Activated CD8-positive, alpha-beta memory T cell treated with anti-CD3 and anti-CD28 coated beads for 36 hours (primary cell): ENCODE results near the gene NEFH. TPM values are rescaled to one million over a fixed set of nuclear protein-coding genes. Genes with fewer than 3 reads are reported as not detected.
"Not testable (repeated sequence)": the region's sequence is repeated elsewhere in the genome, so short reads cannot be mapped to it uniquely, and the experiment has no call there.

ENCODE experiments used
- CTCF ChIA-PET: fragments of 350-600 bp; sonication (Branson Sonifier 250); formaldehyde crosslinking; loops from one replicate; lab custom pipeline; 2021; ENCODE audit warnings: antibody characterized with exemption; lab: Charles Lee
- POLR2A ChIA-PET: fragments of 350-600 bp; sonication (Branson Sonifier 250); formaldehyde crosslinking; loops from one replicate; lab custom pipeline; 2021; ENCODE audit warnings: antibody characterized with exemption; lab: Charles Lee
- total RNA-seq, 2 experiments: library from RNA; stranded (reverse); gene quantifications; one replicate each; pipeline ENCODE4 v1.2.3, GENCODE V29; 2021

The NEFH gene, protein sequence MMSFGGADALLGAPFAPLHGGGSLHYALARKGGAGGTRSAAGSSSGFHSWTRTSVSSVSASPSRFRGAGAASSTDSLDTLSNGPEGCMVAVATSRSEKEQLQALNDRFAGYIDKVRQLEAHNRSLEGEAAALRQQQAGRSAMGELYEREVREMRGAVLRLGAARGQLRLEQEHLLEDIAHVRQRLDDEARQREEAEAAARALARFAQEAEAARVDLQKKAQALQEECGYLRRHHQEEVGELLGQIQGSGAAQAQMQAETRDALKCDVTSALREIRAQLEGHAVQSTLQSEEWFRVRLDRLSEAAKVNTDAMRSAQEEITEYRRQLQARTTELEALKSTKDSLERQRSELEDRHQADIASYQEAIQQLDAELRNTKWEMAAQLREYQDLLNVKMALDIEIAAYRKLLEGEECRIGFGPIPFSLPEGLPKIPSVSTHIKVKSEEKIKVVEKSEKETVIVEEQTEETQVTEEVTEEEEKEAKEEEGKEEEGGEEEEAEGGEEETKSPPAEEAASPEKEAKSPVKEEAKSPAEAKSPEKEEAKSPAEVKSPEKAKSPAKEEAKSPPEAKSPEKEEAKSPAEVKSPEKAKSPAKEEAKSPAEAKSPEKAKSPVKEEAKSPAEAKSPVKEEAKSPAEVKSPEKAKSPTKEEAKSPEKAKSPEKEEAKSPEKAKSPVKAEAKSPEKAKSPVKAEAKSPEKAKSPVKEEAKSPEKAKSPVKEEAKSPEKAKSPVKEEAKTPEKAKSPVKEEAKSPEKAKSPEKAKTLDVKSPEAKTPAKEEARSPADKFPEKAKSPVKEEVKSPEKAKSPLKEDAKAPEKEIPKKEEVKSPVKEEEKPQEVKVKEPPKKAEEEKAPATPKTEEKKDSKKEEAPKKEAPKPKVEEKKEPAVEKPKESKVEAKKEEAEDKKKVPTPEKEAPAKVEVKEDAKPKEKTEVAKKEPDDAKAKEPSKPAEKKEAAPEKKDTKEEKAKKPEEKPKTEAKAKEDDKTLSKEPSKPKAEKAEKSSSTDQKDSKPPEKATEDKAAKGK
- total RNA-seq = 1 to 10 TPM; 9.4 to 9.9 TPM

DNA sequence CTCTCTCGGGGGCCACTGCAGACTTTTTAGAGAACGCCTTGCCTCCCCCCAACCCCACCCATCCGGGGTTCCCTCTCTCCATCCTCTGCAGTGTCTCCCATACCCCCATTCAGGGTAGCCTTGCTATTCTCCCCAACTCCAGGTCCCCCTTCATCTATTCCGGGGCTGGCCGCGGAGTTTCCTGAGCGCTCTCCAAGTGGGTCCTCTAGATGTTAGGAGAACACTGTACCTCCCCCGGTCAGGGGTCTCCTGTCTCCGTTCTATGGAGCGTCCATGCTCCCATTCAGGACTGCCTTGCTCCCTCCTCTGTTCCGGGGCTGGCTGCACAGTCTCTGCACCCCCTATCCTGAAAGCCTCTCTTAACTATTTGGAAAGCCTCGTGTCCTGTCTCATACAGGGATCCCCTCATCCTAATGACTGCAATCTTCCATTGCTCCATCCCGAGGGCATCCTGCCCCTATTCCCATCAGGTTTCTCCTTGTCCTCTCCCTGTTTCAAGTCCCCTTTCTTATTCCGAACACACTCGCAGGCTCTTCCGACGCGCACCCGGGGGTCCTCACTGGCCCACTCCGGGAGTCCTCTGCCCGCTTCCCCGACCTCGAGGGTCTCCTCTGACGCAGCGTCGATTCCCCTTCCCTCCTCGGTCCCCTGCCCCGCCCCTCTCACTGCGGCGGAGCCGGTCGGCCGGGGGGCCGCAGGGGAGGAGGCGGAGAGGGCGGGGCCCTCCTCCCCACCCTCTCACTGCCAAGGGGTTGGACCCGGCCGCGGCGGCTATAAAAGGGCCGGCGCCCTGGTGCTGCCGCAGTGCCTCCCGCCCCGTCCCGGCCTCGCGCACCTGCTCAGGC, at the start of gene NEFH:
NEFH (plus strand) TSS at position 802 of the 845 bp plus-strand sequence. CDS start 45 bp downstream, outside the sequence.
- CTCF ChIA-PET = no interaction called here

DNA sequence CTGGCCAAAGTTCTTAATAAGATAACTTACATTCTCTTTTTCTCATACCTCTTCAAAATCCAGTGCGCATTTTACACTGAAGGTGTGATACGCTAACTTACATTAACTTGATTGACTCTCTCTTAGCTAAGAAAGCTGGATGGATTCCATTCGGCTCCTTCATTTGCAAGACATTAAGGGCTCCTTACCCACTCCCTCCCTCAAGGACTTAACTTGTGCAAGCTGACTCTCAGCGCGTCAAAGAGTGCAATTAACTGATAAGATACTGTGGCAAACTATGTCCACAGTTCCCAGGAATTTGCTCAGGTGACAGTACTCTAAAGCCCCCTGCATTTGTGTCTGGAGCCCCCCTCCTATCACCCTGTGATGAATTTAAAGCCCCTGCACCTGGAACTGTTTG, 48.0 kb upstream of the NEFH start:
- ChIA-PET POLR2A (no interaction called here), CTCF (no interaction called here)

More for the DNA sequence above, at the start of gene NEFH:
- POLR2A ChIA-PET = interaction anchor here (0.5 kb wide), 1 partner anchor 217 kb away, joined by 3 read pairs; no protein-coding TSS in a partner anchor

DNA sequence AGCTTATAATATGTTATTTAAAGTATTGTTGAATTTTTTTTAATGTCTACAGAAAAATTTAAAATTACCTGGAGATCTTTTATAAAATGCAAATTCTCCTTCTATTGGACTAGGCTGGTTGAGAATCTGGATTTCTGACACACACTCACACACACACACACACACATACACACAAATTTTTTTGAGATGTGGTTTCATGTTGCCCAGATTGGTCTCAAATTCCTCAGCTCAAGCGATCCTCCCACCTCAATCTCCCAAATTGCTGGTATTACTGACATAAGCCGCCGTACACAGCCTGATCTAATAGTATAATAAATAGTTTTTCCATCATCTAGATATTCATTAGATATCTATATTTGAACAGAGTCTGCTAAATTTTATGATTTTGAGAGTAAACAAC, 46.2 kb upstream of the NEFH start:
- ChIA-PET POLR2A (no interaction called here), CTCF (interaction anchor here (1.3 kb wide), 1 partner anchor 37 kb away, joined by 3 read pairs; no protein-coding TSS in a partner anchor)

DNA sequence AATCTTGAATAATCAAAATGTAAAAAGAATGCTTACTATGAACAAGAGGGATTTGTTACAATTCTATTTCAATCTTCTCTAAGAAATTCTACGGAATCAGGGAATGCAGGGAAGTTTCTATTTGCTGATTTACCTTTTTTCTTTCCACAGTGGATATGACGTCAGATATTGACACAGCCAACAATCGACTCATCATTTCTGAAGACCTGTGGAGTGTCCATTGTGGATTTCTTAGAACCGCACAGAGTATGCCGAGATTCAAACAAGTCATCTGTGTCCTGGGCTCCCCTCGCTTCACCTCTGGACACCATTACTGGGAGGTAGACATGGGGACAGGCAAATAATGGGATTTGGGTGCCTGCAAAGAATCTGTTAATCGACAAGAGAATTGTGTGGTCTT, 45.7 kb upstream of the NEFH start:
- ChIA-PET CTCF (interaction anchor here (1.3 kb wide), 1 partner anchor 37 kb away, joined by 3 read pairs; no protein-coding TSS in a partner anchor), POLR2A (no interaction called here)

DNA sequence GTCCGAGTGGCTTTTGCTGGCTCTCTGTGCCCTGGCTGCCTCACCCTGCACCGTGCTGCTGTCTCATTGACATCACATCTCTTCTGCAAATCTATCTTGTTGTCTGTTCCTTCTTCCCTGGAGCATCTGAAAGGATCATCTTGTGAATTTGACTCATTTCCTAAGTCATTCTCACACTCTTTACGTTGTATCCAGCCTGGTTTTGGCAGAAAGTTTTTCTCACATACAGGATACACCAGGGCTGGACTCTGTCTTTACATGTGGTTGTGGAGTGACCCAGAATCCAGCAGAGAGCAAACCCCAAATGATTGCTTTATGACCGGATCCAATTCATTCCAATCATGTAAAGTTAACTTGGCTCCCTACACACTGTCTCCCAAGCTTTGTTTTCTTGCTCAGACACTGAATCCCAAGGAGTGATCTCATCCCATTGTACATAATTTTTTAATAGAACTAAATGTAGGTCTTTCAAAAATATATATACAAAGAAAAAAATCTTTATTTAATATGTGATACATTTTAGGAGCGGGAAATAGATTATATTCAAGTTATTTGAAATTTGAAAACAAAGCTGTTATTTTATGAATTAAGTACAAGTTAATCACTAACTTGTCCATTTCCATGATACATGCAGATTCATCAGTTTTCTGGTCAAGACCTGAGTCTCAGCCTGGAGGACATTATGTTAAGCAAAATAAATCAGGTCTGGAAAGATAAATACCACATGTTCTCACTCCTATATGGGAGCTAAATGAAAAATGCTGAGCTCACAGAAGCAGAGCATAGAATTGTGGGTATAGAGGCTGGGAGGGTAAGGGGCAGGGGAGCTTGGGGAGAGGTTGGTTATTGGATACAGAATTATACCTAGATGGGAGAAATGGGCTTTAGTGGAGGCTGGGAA, 44.5 kb upstream of the NEFH start:
- ChIA-PET POLR2A (no interaction called here), CTCF (interaction anchor here (0.6 kb wide), 1 partner anchor 22 kb away, joined by 3 read pairs; no protein-coding TSS in a partner anchor)

DNA sequence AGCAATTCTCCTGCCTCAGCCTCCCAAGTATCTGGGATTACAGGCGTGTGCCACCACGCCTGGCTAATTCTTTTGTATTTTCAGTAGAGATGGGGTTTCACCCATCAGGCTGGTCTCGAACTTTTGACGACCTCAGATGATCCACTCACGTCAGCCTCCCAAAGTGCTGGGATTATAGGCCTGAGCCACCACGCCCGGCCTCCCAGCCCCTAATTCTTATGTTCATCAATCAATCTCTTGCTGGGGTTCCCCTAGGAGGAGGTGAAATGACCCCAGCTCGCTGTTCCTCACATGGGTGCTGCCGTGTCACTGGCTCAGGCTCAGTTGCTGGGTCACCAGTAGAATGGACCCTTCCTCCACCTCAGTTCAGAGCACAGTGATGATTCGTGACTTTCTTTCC, 41.7 kb upstream of the NEFH start, which contains the start of gene RFPL1:
RFPL1 (plus strand) TSS at position 301 of the 400 bp plus-strand sequence.
- POLR2A ChIA-PET = not testable (repeated sequence)
- CTCF ChIA-PET = interaction anchor here (1.0 kb wide), 1 partner anchor 45 kb away, joined by 3 read pairs; no protein-coding TSS in a partner anchor

DNA sequence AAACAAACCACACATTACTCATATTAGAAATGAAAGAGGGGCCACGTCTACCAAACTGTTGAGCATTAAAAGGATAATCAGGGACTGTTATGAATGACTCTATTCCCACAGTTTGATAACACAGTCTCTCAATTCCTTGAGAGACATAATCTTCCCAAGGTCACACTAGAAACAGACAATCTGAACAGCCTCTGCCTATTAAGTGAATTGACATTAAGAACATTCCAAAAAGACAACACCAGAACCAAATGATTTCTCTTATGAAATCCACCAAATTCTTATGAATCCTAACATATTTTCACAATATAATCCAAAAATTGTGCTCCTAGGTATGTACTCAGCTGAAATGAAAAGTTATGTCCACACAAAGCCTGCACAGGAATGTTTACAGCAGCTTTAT, 37.0 kb upstream of the NEFH start:
- POLR2A ChIA-PET = no interaction called here
- CTCF ChIA-PET = no interaction called here

DNA sequence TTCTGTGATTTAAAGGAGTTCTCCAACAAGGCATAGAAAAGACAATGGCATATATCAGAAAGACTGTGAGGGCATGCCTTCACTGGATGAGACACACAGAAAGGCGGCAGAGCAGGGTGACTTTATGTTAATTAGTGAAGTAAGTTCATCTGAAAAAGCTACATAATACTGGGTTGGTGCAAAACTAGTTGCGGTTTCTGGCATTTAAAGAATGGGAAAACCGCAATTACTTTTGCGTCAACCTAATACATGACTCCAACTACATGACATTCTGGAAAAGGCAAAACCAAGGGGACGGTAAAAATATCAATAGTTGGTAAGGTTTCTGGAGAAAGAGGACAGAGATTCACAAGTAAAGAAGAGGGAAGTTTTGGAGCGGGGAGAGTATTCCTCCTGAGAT, 36.6 kb upstream of the NEFH start:
- POLR2A ChIA-PET = no interaction called here
- CTCF ChIA-PET = no interaction called here

DNA sequence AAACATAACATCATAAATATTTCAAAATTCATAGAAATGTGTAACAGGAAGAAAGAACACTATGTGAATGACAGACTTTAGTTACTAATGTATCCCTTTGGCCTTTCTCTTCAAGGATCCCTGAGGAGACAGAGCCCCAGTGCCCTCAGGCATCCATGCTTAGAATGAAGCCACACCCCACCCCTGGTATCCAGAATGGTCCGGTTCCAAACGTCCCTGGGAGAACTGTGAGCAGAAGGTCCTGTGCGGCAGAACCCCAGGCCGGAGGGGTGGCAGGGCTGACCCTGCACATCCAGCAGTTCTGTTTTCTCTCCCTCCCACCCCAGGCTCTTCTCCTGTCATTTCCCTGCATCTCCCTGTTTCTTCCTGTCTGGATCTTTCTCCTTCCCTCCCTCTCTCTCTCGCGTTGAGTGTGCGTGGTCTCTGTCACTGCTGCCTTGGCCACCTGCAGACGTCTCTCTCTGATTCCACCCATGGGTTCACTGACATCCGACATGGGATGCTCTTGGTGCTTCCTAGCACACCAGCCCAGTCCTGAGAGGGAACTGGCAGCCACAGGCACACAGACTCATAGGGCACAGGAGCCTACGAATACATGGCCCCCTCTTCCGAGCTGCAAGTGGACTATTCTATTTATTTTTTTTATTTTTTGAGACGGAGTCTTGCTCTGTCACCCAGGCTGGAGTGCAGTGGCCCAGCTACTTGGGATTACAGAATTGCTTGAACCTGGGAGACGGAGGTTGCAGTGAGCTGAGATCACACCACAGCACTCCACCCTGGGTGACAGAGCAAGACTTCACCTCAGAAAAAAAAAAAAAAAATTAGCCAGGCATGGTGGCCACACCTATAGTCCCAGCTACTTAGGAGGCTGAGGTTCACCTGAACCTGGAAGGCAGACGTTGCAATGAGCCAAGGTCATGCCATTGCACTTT, 35.9 kb upstream of the NEFH start:
- ChIA-PET POLR2A (no interaction called here), CTCF (no interaction called here)

DNA sequence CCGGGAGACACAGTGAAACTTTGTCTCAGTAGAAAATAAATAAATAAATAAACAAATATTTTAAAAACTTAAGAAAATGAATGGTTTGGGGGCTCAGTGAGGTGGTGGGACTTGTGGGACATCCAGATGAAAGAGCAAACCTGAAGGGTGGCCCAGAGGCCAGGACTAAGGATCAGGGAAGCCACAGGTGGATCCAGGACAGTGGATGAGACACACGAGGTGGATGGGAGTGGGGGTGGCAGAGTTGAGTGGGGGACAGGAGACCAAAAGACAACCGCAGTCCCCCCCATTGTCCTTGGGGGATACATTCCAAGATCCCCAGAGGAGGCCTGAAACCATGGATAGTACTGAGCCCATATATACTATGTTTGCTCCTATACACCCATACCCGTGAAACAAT, 34.5 kb upstream of the NEFH start:
- ChIA-PET CTCF (no interaction called here), POLR2A (no interaction called here)

DNA sequence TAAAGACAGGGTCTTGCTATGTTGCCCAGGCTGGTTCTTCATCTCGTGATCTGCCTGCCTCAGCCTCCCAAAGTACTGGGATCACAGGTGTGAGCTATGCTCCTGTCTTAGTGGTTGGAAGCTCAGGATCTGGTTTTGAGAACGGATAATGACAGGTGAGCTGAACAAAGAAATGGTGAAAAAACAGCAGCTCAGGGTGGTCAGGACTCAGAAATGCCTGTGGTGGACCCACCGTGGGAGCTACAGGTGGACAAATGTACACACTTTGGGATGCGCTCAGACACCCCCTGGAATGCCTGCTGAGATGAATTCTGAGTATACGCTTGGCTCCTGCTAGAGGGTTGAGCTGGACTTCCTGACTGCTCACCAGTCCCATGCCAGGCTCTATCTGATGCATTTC, 32.1 kb upstream of the NEFH start:
- ChIA-PET POLR2A (no interaction called here), CTCF (no interaction called here)

DNA sequence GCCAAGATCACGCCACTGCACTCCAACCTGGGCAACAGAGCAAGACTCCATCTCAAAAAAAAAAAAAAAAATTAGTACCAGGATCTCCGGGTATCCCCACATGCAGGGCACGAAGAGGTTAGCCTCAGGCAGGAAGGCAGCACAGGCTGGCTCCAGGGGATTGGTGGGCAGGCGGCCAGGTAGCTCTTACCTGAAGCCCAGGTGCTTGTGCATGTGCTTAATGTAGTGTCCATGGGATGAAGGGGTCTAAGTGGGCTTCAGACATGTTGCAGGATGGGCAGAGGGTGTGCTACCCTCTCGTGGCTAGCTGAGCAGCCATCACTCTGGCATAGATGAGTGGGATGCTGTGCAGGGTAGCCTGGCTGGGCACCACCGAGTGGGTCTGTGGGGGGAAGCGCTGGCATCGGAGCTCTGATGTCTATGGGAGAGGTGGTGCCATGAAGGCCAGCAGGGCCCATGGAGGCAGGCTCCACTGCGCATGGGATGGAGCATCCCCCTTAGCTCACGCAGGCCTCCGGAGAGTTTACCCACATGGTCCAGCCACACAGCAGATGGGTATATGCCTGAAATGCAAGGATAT, 30.6 kb upstream of the NEFH start:
- ChIA-PET POLR2A (no interaction called here), CTCF (no interaction called here)

DNA sequence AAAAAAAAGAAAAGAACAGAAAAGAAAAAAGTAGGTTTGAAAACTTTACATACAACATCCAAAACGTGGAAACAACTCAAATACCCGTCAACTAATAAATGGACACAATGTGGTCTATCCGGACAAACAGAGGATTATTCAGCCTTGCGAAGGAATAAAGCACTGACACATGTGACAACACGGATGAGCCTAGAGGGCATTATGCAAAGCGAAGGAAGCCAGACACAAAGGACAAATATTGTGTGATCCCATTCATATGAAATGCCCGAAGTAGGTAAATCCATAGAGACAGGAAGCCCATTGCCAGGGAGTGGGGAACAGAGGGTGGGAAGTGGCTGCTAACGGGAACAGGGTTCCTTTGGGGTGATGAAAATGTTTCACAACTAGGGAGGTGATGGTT, 29.8 kb upstream of the NEFH start:
- POLR2A ChIA-PET = no interaction called here
- CTCF ChIA-PET = no interaction called here

DNA sequence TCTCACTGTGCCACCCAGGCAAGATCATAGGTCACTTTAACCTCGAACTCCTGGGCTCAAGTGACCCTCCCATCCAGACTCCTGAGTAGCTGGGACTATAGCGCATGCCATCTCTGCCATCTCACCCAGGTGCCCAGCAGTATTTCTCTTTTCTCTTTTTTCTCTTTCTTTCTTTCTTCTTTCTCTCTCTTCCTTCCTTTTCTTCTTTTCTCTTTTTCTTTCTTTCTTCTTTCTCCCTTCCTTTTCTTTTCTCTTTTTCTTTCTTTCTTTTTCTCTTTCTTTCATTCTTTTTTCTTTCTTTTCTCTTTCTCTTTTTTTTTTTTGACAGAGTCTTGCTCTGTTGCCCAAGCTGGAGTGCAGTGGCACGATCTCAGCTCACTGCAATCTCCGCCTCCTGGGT, 28.2 kb upstream of the NEFH start:
- ChIA-PET CTCF (no interaction called here), POLR2A (no interaction called here)

DNA sequence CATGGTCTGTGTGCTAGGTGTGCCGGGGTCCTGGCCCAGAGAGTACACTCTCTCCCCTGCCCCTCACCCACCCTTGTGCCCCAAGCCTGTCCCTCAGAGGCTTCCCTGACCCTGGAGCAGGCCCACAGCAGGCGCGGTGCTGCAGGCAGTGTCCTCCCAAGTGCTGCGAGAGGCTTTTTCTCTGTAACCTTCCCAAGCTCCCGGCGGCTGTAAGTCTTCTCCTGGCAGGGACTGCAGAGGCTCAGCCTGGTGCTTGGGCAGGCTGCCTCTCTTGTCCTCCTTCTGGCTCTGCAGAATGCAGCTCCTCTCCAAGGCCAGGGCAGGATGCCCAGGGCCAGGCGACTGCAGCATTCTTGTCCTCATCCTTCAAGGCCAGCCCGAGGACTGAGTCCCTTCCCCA, 25.7 kb upstream of the NEFH start:
- ChIA-PET CTCF (no interaction called here), POLR2A (interaction anchor here (0.6 kb wide), 1 partner anchor 760 kb away, joined by 3 read pairs; no protein-coding TSS in a partner anchor)

DNA sequence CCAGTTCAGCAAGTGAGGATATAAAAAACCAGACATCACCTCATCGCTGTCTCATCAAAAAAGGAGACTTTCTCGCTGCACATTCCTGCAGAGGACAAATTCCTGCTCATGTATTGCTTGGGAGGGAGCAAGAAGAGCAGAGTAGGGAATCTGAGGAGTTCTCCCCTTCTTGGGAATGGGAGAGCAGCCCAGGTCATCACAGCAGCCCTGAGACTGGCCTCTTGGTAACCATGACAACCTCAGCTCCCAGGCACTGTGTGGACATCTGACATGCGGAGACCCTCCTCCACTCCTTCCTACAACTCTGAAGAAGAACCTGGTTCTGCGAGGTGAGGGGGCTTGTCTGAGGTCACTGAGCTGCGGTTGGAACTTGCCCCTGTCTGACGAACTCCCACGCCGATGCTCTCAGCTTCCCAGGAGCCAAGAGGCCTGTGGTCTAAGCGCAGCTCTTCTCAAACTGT, 23.8 kb upstream of the NEFH start:
- CTCF ChIA-PET = no interaction called here
- POLR2A ChIA-PET = no interaction called here
